RWPE1 (cell line): ENCODE data around the gene RNFT2.
A peak's percentile ranks its signal among the peaks of the same experiment; 100 is the strongest.

ENCODE experiments used
- CTCF ChIA-PET: fragments of 350-600 bp; sonication (Branson Sonifier 250); formaldehyde crosslinking; extraction: SDS; loops from one replicate; lab custom pipeline; 2021; lab: Yijun Ruan, JAX
- POLR2A ChIA-PET: fragments of 400-600 bp; formaldehyde crosslinking; extraction: SDS; loops from one replicate; lab custom pipeline; 2020; ENCODE audit warnings: antibody characterized with exemption; ENCODE audit not compliant: low non-redundant PET; lab: Yijun Ruan, JAX
- DNase-seq: peaks from one replicate; pipeline ENCODE4 v3.0.0; 2012; ENCODE audit warnings: low spot score
- H3K27ac ChIP-seq: fragments of 450-650 bp; 2 replicates; pipeline ENCODE4 v1.5.1; 2017
- TF ChIP-seq, protein P1 (sequence below): fragments of 450-650 bp; conservative IDR thresholded peaks from 2 replicates; pipeline ENCODE4 v1.5.1; 2017; ENCODE audit warnings: low read depth, mild to moderate bottlenecking

The RNFT2 gene

DNA sequence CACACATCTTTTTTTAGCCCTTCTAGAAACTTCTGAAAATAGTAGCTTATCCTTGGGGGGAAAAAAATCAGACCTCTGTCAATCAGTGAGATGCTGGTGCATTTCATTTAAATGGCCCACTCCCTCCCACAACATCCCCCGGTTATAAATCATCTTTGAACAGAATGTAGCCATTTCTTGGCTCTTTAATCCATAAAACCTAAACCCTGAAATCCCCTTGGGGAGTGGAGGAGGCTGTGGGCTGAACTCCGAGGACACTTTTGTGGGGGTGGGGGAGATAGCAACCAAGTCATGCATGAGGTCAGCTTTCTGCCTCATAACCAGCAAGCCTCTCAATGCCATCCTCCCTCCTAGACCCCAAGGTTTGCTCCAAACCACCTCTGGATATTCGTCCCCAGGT, 122.1 kb downstream of the RNFT2 start:
- CTCF ChIA-PET, result no interaction called here

DNA sequence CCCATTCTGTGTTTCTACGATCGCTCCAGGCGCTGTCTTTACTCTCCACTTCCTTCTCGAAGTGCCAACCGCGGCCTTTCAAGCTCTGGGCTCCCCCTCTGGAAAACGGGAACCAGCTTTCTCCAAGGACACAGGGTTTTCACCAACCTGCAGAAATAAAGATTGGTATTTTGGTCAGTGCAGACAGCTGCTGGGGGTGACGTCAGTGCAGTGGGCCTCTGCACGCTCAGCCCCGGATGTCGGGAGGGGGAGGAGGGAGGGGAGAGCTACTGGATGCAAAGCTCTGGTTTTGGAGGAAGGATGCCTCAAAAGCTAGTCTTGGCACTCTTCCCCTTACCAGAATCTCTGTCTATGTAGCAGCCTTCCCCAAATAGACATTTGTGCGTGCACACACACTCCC, 123.2 kb downstream of the RNFT2 start:
- TF ChIP-seq, protein P1, sequence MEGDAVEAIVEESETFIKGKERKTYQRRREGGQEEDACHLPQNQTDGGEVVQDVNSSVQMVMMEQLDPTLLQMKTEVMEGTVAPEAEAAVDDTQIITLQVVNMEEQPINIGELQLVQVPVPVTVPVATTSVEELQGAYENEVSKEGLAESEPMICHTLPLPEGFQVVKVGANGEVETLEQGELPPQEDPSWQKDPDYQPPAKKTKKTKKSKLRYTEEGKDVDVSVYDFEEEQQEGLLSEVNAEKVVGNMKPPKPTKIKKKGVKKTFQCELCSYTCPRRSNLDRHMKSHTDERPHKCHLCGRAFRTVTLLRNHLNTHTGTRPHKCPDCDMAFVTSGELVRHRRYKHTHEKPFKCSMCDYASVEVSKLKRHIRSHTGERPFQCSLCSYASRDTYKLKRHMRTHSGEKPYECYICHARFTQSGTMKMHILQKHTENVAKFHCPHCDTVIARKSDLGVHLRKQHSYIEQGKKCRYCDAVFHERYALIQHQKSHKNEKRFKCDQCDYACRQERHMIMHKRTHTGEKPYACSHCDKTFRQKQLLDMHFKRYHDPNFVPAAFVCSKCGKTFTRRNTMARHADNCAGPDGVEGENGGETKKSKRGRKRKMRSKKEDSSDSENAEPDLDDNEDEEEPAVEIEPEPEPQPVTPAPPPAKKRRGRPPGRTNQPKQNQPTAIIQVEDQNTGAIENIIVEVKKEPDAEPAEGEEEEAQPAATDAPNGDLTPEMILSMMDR, result no peak
- no peak for DNase-seq
- CTCF ChIA-PET, result no interaction called here
- POLR2A ChIA-PET, result no interaction called here
- H3K27ac ChIP-seq, result peak overlapping the region; percentile 45; the same call in 1 of the 2 replicates

More for the DNA sequence above, 122.1 kb downstream of the RNFT2 start:
- POLR2A ChIA-PET, result no interaction called here
- H3K27ac ChIP-seq, result no peak overlapping the region
- TF ChIP-seq, protein P1, result no peak
- no peak for DNase-seq

GRCh38 chr12:116862167-116862566, 124.1 kb downstream of the RNFT2 start:
- CTCF ChIA-PET, result no interaction called here

GRCh38 chr12:116863275-116863767, 125.2 kb downstream of the RNFT2 start:
- CTCF ChIA-PET, result interaction anchor here (0.5 to 1.2 kb wide), 5 partner anchors 9 to 155 kb away, joined by 3 to 4 read pairs (median 3); no protein-coding TSS in a partner anchor
- no peak for DNase-seq
- H3K27ac ChIP-seq, result peak overlapping the region; percentile 29; the same call in 1 of the 2 replicates
- POLR2A ChIA-PET, result no interaction called here
- TF ChIP-seq, protein P1, result no peak

More at GRCh38 chr12:116862167-116862566, 124.1 kb downstream of the RNFT2 start:
- no peak for DNase-seq
- no peak overlapping the region for H3K27ac ChIP-seq
- POLR2A ChIA-PET, result no interaction called here
- TF ChIP-seq, protein P1, result no peak

DNA sequence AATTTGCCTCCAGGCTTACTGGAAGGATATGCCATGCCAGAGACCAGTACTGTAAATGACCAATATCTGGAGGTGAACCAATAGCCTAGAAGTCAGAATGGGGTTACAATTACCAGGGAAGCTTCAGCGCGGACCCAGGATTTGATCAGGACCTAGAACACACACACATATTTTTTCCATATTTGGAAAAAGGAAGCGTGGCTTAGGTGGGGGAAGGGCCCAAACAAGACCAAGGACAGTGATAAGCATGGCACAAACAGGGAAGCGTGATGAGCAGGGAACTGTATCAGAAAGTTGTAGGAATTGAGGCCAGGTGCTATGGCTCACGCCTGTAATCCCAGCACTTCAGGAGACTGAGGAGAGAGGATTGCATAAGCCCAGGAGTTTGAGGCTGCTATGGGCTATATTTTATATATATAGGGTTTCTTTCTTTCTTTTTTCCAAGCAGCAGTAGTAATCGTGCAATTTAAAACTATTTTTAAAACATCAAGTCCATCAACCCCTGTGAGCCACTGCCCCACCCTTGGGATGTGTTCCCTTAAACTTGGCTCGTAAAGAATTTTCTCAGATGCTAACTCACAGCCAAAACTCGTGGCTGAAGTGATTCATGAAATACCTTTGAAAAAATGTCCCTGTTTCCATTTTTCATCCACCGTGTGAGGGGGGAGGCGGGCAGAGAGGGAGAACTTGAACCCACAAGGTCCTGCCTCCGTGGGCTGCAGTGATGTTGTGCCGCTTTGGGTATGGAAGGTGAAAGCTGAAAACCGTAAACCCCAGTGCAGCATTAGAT, 126.5 kb downstream of the RNFT2 start:
- H3K27ac ChIP-seq, result peak overlapping the region; percentile 79
- TF ChIP-seq, protein P1, result no peak
- DNase-seq, result peak; percentile 67
- POLR2A ChIA-PET, result no interaction called here
- CTCF ChIA-PET, result no interaction called here

DNA sequence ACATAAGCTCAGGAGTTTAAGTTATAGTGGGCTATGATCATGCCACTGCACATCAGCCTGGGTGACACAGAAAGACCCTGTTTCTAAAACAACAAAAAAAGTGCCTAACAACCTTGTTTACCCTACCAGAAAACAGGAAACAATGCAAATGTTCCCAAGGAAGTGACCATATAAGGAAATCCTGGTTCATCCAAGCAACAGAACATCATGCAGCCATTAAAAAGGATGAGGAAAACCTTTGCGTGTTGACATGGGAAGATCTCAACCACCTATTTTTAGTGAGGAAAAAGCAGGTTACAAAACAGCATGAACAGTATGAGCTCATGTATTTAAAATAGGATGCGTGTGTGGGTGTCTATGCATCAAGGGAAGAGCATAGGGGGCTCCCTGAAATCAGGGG, 129.4 kb downstream of the RNFT2 start:
- H3K27ac ChIP-seq, result no peak overlapping the region
- TF ChIP-seq, protein P1, result no peak
- POLR2A ChIA-PET, result no interaction called here
- CTCF ChIA-PET, result interaction anchor here (0.6 to 0.7 kb wide), 2 partner anchors 11 to 13 kb away, joined by 3 to 5 read pairs; no protein-coding TSS in a partner anchor
- DNase-seq, result no peak
